Prostate gland (tissue), 2 donors: ENCODE results near the gene TBC1D22A. TPM values are rescaled to one million over a fixed set of nuclear protein-coding genes. Genes with fewer than 3 reads are reported as not detected.

Source experiments
- DNase-seq: peaks from one replicate; pipeline ENCODE4 v3.0.0-alpha.2; 2019; ENCODE audit warnings: low spot score
- H3K27ac ChIP-seq, 2 donors: fragments of 200-600 bp; sonication (generic); 2 replicates each; pipeline ENCODE4 v1.5.1; 2017 to 2019
- H3K27me3 ChIP-seq: fragments of 200-600 bp; sonication (generic); replicated peaks from 2 replicates; pipeline ENCODE4 v1.5.1; 2019; ENCODE audit not compliant: insufficient read depth
- H3K36me3 ChIP-seq, 2 donors: fragments of 200-600 bp; sonication (generic); 1 replicate in 1 of 2; 2 replicates in 1 of 2; pipeline versions ENCODE4 v1.5.1 to v1.8.1; 2017 to 2019
- H3K4me1 ChIP-seq: fragments of 200-600 bp; sonication (generic); replicated peaks from 2 replicates; pipeline ENCODE4 v1.5.1; 2019
- H3K4me3 ChIP-seq, 2 donors: fragments of 200-600 bp; sonication (generic); 2 replicates each; pipeline ENCODE4 v1.5.1; 2017 to 2019
- H3K9me3 ChIP-seq: fragments of 200-600 bp; sonication (generic); 2 replicates; pipeline ENCODE4 v1.5.1; 2017
- POLR2A ChIP-seq: fragments of 450-650 bp; IDR thresholded peaks from one replicate; pipeline ENCODE4 v1.6.1; 2016; ENCODE audit warnings: antibody characterized with exemption, mild to moderate bottlenecking
- POLR2AphosphoS5 ChIP-seq: sonication (generic); formaldehyde crosslinking; IDR thresholded peaks from one replicate; pipeline ENCODE4 v1.6.1; 2017; ENCODE audit warnings: antibody characterized with exemption
- WGBS: methylation state at CpG from one replicate; pipeline ENCODE4 v1.1.5; 2018; 5-methylcytosine and 5-hydroxymethylcytosine counted together
- intact Hi-C: fragments of 100-400 bp; cut with DNase I; formaldehyde crosslinking; loops from one replicate; pipeline ENCODE4 v1.14.2; 2022
- total RNA-seq, 2 donors: library from RNA; depleted of rRNA; stranded (reverse); fragments of >200 nt; gene quantifications; one replicate each; pipeline ENCODE4 v1.1.0, GENCODE V29; 2016
- TF ChIP-seq, protein P1 (sequence below), 4 experiments: fragments of 200-600 bp in 2 of 4; fragments of 450-650 bp in 2 of 4; sonication (generic) in 2 of 4; IDR thresholded peaks; 1 replicate in 3 of 4; 2 replicates in 1 of 4; pipeline ENCODE4 v1.5.1; 2016 to 2019; ENCODE audit warnings: antibody characterized with exemption in 4 of 4, mild to moderate bottlenecking in 2 of 4, moderate library complexity in 2 of 4

Gene TBC1D22A
- total RNA-seq, 2 donors from 2014 or later = 16.0 to 30.7 TPM

DNA sequence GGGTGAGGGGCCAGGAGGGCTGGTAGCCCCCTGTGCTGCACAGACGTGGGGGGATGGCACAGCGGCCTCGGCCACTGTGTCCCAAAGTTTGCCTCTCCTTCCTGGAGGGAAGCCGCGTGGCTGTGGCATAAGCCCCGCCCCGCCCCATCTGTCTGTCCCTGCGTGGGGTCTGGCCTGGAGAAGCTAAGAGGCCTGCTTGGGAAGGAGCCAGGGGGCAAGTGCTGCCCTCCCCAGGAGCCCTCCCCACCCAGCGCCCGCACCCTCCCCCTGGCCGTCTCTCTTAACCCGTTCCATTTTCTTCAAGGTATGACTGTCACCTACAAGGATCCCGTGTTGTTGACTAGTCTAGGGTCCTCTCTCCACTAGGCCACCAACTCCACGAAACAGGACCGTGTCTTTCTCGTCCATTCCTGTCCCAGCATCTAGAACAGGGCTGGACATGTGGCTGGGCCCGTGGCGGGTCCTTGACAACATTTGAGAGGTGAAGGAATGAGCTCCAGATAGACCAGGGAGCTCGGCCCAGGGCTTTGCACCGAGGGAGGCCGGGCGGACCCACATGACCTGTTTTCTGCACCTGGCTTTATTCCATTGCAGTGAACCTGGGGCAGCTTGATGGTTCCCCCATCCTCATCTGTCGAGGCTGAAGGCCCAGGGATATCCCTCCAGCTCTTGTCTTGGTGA, 428.0 kb downstream of the TBC1D22A start:
- Histone ChIP-seq H3K4me3 (no peak overlapping the region), H3K27me3 (no peaks in the 10 kb centered on the region), H3K27ac (no peak overlapping the region), H3K36me3 (no peaks in the 10 kb centered on the region), H3K9me3 (no peaks in the 10 kb centered on the region), H3K4me1 (no peaks in the 10 kb centered on the region)
- WGBS = 87% methylated on average over 21 of the region's 23 CpGs
- no peak for DNase-seq
- intact Hi-C loops = no loop called here
- TF ChIP-seq POLR2AphosphoS5 (no peak), POLR2A (no peak)
- TF ChIP-seq, protein P1, sequence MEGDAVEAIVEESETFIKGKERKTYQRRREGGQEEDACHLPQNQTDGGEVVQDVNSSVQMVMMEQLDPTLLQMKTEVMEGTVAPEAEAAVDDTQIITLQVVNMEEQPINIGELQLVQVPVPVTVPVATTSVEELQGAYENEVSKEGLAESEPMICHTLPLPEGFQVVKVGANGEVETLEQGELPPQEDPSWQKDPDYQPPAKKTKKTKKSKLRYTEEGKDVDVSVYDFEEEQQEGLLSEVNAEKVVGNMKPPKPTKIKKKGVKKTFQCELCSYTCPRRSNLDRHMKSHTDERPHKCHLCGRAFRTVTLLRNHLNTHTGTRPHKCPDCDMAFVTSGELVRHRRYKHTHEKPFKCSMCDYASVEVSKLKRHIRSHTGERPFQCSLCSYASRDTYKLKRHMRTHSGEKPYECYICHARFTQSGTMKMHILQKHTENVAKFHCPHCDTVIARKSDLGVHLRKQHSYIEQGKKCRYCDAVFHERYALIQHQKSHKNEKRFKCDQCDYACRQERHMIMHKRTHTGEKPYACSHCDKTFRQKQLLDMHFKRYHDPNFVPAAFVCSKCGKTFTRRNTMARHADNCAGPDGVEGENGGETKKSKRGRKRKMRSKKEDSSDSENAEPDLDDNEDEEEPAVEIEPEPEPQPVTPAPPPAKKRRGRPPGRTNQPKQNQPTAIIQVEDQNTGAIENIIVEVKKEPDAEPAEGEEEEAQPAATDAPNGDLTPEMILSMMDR (IDR thresholded peaks at IDR 0.05) = no peak

- Histone ChIP-seq H3K9me3 (no peaks in the 10 kb centered on the region), H3K27ac (no peak overlapping the region), H3K27me3 (no peaks in the 10 kb centered on the region), H3K4me3 (no peak overlapping the region), H3K36me3 (no peaks in the 10 kb centered on the region), H3K4me1 (no peaks in the 10 kb centered on the region)
- intact Hi-C loops = no loop called here
- 93% methylated on average over 11 of the region's 11 CpGs for WGBS
- DNase-seq = no peak
- no peak for TF ChIP-seq POLR2A
- TF ChIP-seq POLR2AphosphoS5 = no peak
- TF ChIP-seq, protein P1 (IDR thresholded peaks at IDR 0.05) = no peak
These were observed 428.7 kb downstream of the TBC1D22A start for GRCh38 chr22:47190957-47191670.

DNA sequence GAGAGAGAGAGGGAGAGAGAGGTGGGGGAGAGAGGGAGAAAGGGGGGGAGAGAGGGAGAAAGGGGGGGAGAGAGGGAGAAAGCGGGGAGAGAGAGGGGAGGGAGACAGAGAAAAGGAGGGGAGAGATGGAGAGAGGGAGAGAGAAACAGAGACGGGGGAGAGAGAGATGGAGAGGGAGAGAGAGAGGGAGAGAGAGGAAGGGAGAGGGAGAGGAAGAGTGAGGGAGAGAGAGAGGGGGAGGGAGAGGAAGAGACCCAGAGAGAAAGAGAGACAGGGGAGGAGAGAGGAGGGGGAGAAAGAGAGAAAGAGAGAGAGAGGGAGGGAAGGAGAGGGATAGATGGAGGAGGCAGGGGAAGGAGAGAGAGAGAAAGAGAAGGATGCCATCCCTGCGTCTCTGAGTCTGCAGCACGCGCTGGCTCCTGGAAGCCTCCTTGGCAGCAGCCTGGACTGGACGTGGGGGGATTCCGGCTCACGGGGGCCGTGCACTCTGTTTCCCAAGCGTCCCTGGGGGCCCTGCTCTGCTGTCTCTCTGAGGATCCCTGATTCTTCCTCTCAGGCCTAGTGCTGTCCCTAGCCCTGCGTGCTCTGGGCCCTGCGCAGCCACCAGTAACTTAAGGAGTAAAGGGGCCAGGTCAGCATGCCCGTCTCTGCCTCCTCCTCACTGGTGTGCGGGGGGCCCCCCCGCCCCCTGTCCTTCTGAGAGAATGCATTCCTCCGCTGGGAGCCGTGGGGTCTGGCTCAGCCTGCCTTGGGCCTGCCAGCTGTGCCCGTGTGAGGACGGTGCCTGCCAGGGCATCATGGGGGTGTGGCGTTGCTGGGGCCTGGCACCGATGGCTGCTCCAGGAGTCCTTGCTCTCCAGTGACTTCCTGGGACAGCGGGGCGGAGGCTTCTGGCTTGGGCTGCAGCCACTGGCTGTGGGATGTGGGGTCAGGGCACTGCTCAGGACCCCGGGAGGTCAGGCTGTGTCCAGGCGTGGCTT, 429.5 kb downstream of the TBC1D22A start:
- no peaks in the 10 kb centered on the region for H3K4me1 ChIP-seq
- H3K9me3 ChIP-seq = no peaks in the 10 kb centered on the region
- WGBS = 36% methylated on average over 25 of the region's 25 CpGs
- no peak for DNase-seq
- no peaks in the 10 kb centered on the region for H3K27me3 ChIP-seq
- no peaks in the 10 kb centered on the region for H3K36me3 ChIP-seq
- intact Hi-C loops = no loop called here
- TF ChIP-seq POLR2AphosphoS5 (no peak), POLR2A (no peak)
- TF ChIP-seq, protein P1 (IDR thresholded peaks at IDR 0.05) = no peak
- H3K4me3 ChIP-seq = no peak overlapping the region
- H3K27ac ChIP-seq = no peak overlapping the region

DNA sequence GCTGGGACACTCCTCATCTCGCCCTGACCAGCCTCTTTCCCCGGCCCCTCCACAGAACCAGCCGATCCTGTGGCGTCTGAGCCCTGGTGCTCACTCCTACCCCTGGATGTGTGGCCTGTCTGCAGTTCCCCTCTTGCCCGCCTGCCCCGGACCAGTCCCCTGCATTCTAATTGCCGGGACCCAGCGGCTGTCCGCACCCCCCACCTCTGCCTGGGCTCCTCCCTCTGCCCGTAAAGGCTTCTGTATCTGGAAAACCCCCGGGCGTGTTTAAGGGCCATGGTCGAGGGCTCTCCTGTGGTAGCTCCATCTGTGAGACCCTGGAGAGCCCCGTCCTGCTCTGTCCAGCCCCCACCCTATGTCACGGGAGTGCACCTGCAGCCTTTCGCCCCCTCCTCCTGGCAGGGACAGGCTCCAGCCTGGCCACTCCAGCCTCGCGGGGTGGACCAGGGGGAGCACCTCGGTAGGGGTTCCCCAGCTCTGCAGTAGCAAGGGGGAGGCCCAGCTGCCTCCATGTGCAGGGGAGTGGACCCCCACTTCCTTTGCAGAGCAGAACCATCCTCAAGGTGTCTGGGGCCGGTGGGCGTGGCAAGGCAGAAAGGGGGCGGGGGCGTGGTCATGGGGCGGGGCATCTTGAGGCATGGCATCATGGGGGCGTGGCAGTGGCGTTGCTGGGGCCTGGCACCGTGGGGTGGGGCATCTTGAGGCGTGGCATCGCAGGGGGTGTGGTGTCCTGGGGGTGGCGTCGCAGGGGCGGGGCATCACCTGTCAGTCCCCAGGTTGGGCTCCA, 430.4 kb downstream of the TBC1D22A start:
- intact Hi-C loops = no loop called here
- Histone ChIP-seq H3K9me3 (no peaks in the 10 kb centered on the region), H3K27ac (no peak overlapping the region), H3K27me3 (no peaks in the 10 kb centered on the region), H3K4me1 (no peaks in the 10 kb centered on the region), H3K36me3 (no peaks in the 10 kb centered on the region), H3K4me3 (no peak overlapping the region)
- 72% methylated on average over 32 of the region's 32 CpGs for WGBS
- TF ChIP-seq POLR2AphosphoS5 = no peak
- TF ChIP-seq, protein P1 (IDR thresholded peaks at IDR 0.05) = no peak
- no peak for DNase-seq
